Fibroblast of the aortic adventitia (primary cell): ENCODE data around the gene NAGLU. TPM values are rescaled to one million over a fixed set of nuclear protein-coding genes. Genes with fewer than 3 reads are reported as not detected.

Source experiments
- DNase-seq: peaks from one replicate; pipeline ENCODE4 v3.0.0-alpha.2; 2010; ENCODE audit warnings: low read depth
- H3K4me3 ChIP-seq: 2 replicates; pipeline ENCODE4 v1.5.1; 2011; ENCODE audit warnings: low read depth, mild to moderate bottlenecking, control low read depth, low read length, moderate library complexity
- CTCF ChIP-seq: IDR thresholded peaks from 2 replicates; pipeline ENCODE4 v1.5.1; 2011; ENCODE audit warnings: mild to moderate bottlenecking, low read length, control low read depth, inconsistent platforms; ENCODE audit not compliant: insufficient read depth
- total RNA-seq: library from RNA; depleted of rRNA; stranded (reverse); fragments of >200 nt; gene quantifications from 2 replicates; pipeline ENCODE4 v1.2.3, GENCODE V29; 2012; ENCODE audit warnings: low replicate concordance

NAGLU gene
- total RNA-seq, 1 donor: 41.8 TPM

GRCh38 chr17:42566883-42567573 lies 31.0 kb downstream of the NAGLU start, which contains the start of gene MLX:
Gene MLX, plus strand, starts transcription at chr17:42567100. Its CDS starts 25 bp downstream, at chr17:42567125.
- H3K4me3 ChIP-seq: peak within 1 kb of the TSS; percentile 93
- DNase-seq: peak; percentile 87
- no peak for TF ChIP-seq CTCF

GRCh38 chr17:42568341-42569111 lies 32.5 kb downstream of the NAGLU start:
- DNase-seq: no peak
- H3K4me3 ChIP-seq: peak overlapping the region; percentile 13
- TF ChIP-seq CTCF: no peak

GRCh38 chr17:42571435-42572225 lies 35.6 kb downstream of the NAGLU start:
- DNase-seq: peak; percentile 14
- no peak overlapping the region for H3K4me3 ChIP-seq
- no peak for TF ChIP-seq CTCF

- TF ChIP-seq CTCF: no peak
- H3K4me3 ChIP-seq: no peak overlapping the region
- no peak for DNase-seq
Observed at GRCh38 chr17:42573095-42573494, 37.1 kb downstream of the NAGLU start.

GRCh38 chr17:42574463-42574862 lies 38.4 kb downstream of the NAGLU start:
- TF ChIP-seq CTCF: no peak
- no peak overlapping the region for H3K4me3 ChIP-seq
- no peak for DNase-seq

- peak overlapping the region; percentile 69 for H3K4me3 ChIP-seq
- DNase-seq: no peak
- no peak for TF ChIP-seq CTCF
Observed at GRCh38 chr17:42577140-42577531, 41.1 kb downstream of the NAGLU start.
